ENCODE measurements around the gene CHST11. TPM values are rescaled to one million over a fixed set of nuclear protein-coding genes. Genes with fewer than 3 reads are reported as not detected.

CHST11 gene
- total RNA-seq, 1 experiment from 2014 or later: 6.7 TPM

GRCh38 chr12:104687823-104688573 is 231.2 kb downstream of the CHST11 start:
- Histone ChIP-seq H2BK12ac (ENCODE audit: insufficient read length, low read depth, low read length) (no peak overlapping the region), H2AFZ (ENCODE audit: low read length) (no peak overlapping the region), H3K79me1 (ENCODE audit: insufficient read depth, low read depth, low read length, poor library complexity, severe bottlenecking) (peaks cover 2% of the 10 kb centered on the region), H2AK5ac (ENCODE audit: insufficient read length, low read length) (no peak overlapping the region), H4K8ac (replicated peaks; ENCODE audit: insufficient read length, low read depth, low read length) (no peak overlapping the region), H3K27me3 (ENCODE audit: insufficient read depth, low read length) (no peaks in the 10 kb centered on the region), H3K23me2 (ENCODE audit: insufficient read length, low read depth, low read length, poor library complexity, severe bottlenecking) (no peaks in the 10 kb centered on the region), H3K9ac (ENCODE audit: extremely low read depth, insufficient read length, low read length) (no peak overlapping the region), H2BK5ac (ENCODE audit: insufficient read length, low read length) (no peak overlapping the region), H2BK20ac (ENCODE audit: low read depth, low read length, poor library complexity, severe bottlenecking) (no peak overlapping the region), H4K5ac (ENCODE audit: insufficient read length, low read depth, low read length) (no peak overlapping the region), H3K79me2 (ENCODE audit: insufficient read depth, low read length) (no peaks in the 10 kb centered on the region), H2BK15ac (ENCODE audit: low read depth, low read length) (no peak overlapping the region), H3K14ac (ENCODE audit: insufficient read depth, low read length) (no peak overlapping the region), H3T11ph (ENCODE audit: low read length) (no peak overlapping the region), H3K4ac (ENCODE audit: low read depth, low read length) (no peak overlapping the region), H3K4me2 (ENCODE audit: insufficient read depth, insufficient read length, low read length) (no peak overlapping the region), H2BK120ac (ENCODE audit: low read depth, low read length, poor library complexity, severe bottlenecking) (no peak overlapping the region), H3K4me1 (ENCODE audit: insufficient read depth, low read length) (no peaks in the 10 kb centered on the region), H3K27ac (ENCODE audit: insufficient read length, low read depth, low read length) (no peak overlapping the region), H4K20me1 (ENCODE audit: control insufficient read depth, insufficient read depth, insufficient read length) (no peaks in the 10 kb centered on the region), H3K18ac (ENCODE audit: insufficient read length, low read depth, low read length) (no peak overlapping the region), H3K9me3 (ENCODE audit: control insufficient read depth, low read depth, low read length) (no peaks in the 10 kb centered on the region), H4K91ac (ENCODE audit: insufficient read length, low read depth, low read length) (no peak overlapping the region), H3K56ac (ENCODE audit: insufficient read length, low read depth, low read length) (no peak overlapping the region), H3K23ac (ENCODE audit: insufficient read length, low read depth, low read length) (no peak overlapping the region)
- H3K9me3 Mint-ChIP-seq: peaks cover 3 to 7% of the 10 kb centered on the region in 2 experiments
- no peak overlapping the region for H3K4me3 Mint-ChIP-seq
- peaks cover 3 to 8% (median 7%) of the 10 kb centered on the region in 3 experiments for H3K36me3 Mint-ChIP-seq (ENCODE audit: insufficient read depth in 1 of 3, low read depth in 3 of 3)
- no peaks in the 10 kb centered on the region for H3K4me1 Mint-ChIP-seq
- no peaks in the 10 kb centered on the region; the same call in 1 of the 2 replicates for H3K27me3 Mint-ChIP-seq (ENCODE audit: low read depth)
- no CpG with 5 or more reads among the region's 11 CpGs for WGBS (ENCODE audit: extremely low coverage, insufficient read length, low lambda C conversion rate)
- no peak for DNase-seq
- TF ChIP-seq CTCF (conservative IDR thresholded peaks at IDR 0.05): no peak
- H3K27ac Mint-ChIP-seq: no peak overlapping the region
